HepG2 (cell line): Measurements from ENCODE around the gene SNUPN. TPM values are rescaled to one million over a fixed set of nuclear protein-coding genes. Genes with fewer than 3 reads are reported as not detected.
A peak's percentile ranks its signal among the peaks of the same experiment; 100 is the strongest.

Source experiments
- ATF7 ChIP-seq, 2 experiments: fragments of 450-650 bp in 1 of 2; sonication (generic) in 1 of 2; formaldehyde crosslinking in 1 of 2; IDR thresholded peaks; 2 replicates each; pipeline versions ENCODE4 v1.4.0 to v1.6.1; 2016 to 2020; ENCODE audit warnings: antibody characterized with exemption in 1 of 2, mild to moderate bottlenecking in 1 of 2, missing genetic modification reagents in 1 of 2
- BORCS8-MEF2B ChIP-seq: sonication (generic); formaldehyde crosslinking; IDR thresholded peaks from 2 replicates; pipeline ENCODE4 v1.8.0; 2022; ENCODE audit warnings: mild to moderate bottlenecking, missing genetic modification reagents
- BRD4 ChIP-seq: sonication (generic); formaldehyde crosslinking; IDR thresholded peaks from 2 replicates; pipeline ENCODE4 v1.4.0; 2020; ENCODE audit warnings: missing genetic modification reagents
- HNRNPH1 ChIP-seq: fragments of 200-400 bp; formaldehyde crosslinking; optimal IDR thresholded peaks from 2 replicates; pipeline ENCODE3; 2017; ENCODE audit warnings: mild to moderate bottlenecking, low read depth, low read length
- HOXA5 ChIP-seq: sonication (generic); formaldehyde crosslinking; IDR thresholded peaks from 2 replicates; pipeline ENCODE4 v1.4.0; 2020; ENCODE audit warnings: missing genetic modification reagents
- PRMT3 ChIP-seq: sonication (generic); formaldehyde crosslinking; IDR thresholded peaks from 2 replicates; pipeline ENCODE4 v1.8.1; 2022; ENCODE audit warnings: low read depth, mild to moderate bottlenecking, moderate library complexity, missing genetic modification reagents, borderline replicate concordance
- RARA ChIP-seq: IDR thresholded peaks from 2 replicates; pipeline ENCODE4 v1.6.1; 2016; ENCODE audit warnings: missing genetic modification reagents, missing compliant biosample characterization
- RFXANK ChIP-seq: IDR thresholded peaks from 2 replicates; pipeline ENCODE4 v1.6.1; 2016
- SOX13 ChIP-seq, 3 experiments: fragments of 450-650 bp in 1 of 3; sonication (generic) in 1 of 3; formaldehyde crosslinking in 1 of 3; IDR thresholded peaks in 2 of 3; conservative IDR thresholded peaks in 1 of 3; 2 replicates each; pipeline versions ENCODE4 v1.5.0 to v1.6.1; 2016 to 2020; ENCODE audit warnings: antibody characterized with exemption in 1 of 3, mild to moderate bottlenecking in 1 of 3, missing compliant biosample characterization in 1 of 3, missing genetic modification reagents in 1 of 3, moderate library complexity in 1 of 3
- TGIF2 ChIP-seq: IDR thresholded peaks from 2 replicates; pipeline ENCODE4 v1.6.1; 2016; ENCODE audit warnings: control low read depth, missing compliant biosample characterization
- ZNF256 ChIP-seq: sonication (generic); formaldehyde crosslinking; conservative IDR thresholded peaks from 2 replicates; pipeline ENCODE4 v1.4.0; 2020; ENCODE audit warnings: missing genetic modification reagents
- ZNF44 ChIP-seq: sonication (generic); formaldehyde crosslinking; IDR thresholded peaks from 2 replicates; pipeline ENCODE4 v1.5.1; 2020; ENCODE audit warnings: mild to moderate bottlenecking, missing genetic modification reagents
- ZNF567 ChIP-seq: sonication (generic); formaldehyde crosslinking; IDR thresholded peaks from 2 replicates; pipeline ENCODE4 v1.8.1; 2023; ENCODE audit warnings: mild to moderate bottlenecking, missing genetic modification reagents, borderline replicate concordance
- ZNF629 ChIP-seq: sonication (generic); formaldehyde crosslinking; conservative IDR thresholded peaks from 2 replicates; pipeline ENCODE4 v1.5.0; 2020; ENCODE audit warnings: missing genetic modification reagents
- ZNF841 ChIP-seq: sonication (generic); formaldehyde crosslinking; IDR thresholded peaks from 2 replicates; pipeline ENCODE4 v1.8.1; 2023; ENCODE audit warnings: missing genetic modification reagents, borderline replicate concordance
- ZSCAN9 ChIP-seq: IDR thresholded peaks from 2 replicates; pipeline ENCODE4 v1.6.1; 2016; ENCODE audit warnings: borderline replicate concordance
- polyA plus RNA-seq, 8 experiments: library from polyadenylated mRNA; depleted of rRNA in 3 of 8; stranded (reverse) in 7 of 8; unstranded in 1 of 8; fragments of >200 nt; fragmentation: Illumina TruSeq in 4 of 8; extraction: Trizol in 4 of 8; gene quantifications; 2 replicates each; pipeline versions ENCODE4 v1.2.1 to v1.2.3, GENCODE V29; 2011 to 2016; ENCODE audit warnings: low read depth in 4 of 8, missing spikeins in 1 of 8, mixed read lengths in 1 of 8; ENCODE audit not compliant: insufficient read depth in 1 of 8
- total RNA-seq, 5 experiments: library from RNA; depleted of rRNA; stranded (reverse); fragments of >200 nt; fragmentation: Illumina TruSeq; extraction: Trizol; gene quantifications; 2 replicates each; pipeline ENCODE4 v1.2.3, GENCODE V29; 2016; ENCODE audit warnings: low read depth in 1 of 5
- TF ChIP-seq, protein P1 (sequence below): sonication (generic); formaldehyde crosslinking; IDR thresholded peaks from 2 replicates; pipeline ENCODE4 v1.4.0; 2020; ENCODE audit warnings: missing genetic modification reagents, borderline replicate concordance
- TF ChIP-seq, protein P2 (sequence below): sonication (generic); formaldehyde crosslinking; IDR thresholded peaks from 2 replicates; pipeline ENCODE4 v1.8.1; 2023; ENCODE audit warnings: mild to moderate bottlenecking, moderate library complexity, missing genetic modification reagents
- TF ChIP-seq, protein P3 (sequence below): sonication (generic); formaldehyde crosslinking; IDR thresholded peaks from 2 replicates; pipeline ENCODE4 v1.4.0; 2020; ENCODE audit warnings: missing genetic modification reagents

Gene SNUPN
- total and polyA plus RNA-seq, 2 of the 13 experiments (the other 11 are each of a cell fraction or from before 2014, with no cell fraction given) = 9.0 to 16.4 TPM

DNA sequence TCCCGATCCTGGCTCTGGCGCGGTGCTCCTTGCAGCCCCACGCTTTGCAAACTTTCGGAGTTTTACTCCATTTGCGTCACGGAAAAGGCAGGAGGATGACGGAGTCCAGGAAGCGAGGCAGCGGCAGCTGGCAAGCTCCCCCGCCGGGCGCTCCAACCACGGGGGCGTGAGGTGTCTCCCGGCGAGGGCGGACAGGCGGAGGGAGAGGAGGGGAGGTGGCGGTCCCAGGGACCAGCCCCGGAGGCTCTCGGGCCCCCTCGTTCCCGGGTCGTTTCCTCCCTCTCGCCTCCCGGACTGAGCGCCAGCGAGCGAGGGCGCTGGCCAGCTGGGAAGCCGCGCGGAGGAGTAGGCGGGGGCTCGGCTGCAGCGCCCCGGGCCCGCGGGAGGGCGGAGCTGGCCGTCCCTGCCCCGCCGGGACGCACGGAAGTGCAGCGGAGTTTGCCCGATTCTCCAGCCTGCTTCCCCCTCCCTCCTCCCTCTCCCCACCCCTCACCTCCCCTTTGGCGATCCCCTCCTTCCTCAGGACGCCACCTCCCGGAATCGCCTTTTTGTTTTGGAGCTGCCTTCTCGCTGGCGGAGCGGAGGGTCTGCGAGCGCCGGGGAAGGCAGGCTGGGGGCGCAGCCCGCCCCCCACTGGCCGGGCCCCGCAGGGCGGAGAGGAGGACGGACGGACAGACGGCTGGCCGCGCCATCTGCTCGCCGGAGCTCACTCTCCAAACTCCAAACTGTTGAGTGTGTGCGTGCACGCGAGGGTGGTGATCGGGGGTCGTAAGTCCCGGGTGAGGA lies 22.0 kb upstream of the SNUPN start, which contains the start of gene SNX33 (continued):
- TF ChIP-seq, protein P1, sequence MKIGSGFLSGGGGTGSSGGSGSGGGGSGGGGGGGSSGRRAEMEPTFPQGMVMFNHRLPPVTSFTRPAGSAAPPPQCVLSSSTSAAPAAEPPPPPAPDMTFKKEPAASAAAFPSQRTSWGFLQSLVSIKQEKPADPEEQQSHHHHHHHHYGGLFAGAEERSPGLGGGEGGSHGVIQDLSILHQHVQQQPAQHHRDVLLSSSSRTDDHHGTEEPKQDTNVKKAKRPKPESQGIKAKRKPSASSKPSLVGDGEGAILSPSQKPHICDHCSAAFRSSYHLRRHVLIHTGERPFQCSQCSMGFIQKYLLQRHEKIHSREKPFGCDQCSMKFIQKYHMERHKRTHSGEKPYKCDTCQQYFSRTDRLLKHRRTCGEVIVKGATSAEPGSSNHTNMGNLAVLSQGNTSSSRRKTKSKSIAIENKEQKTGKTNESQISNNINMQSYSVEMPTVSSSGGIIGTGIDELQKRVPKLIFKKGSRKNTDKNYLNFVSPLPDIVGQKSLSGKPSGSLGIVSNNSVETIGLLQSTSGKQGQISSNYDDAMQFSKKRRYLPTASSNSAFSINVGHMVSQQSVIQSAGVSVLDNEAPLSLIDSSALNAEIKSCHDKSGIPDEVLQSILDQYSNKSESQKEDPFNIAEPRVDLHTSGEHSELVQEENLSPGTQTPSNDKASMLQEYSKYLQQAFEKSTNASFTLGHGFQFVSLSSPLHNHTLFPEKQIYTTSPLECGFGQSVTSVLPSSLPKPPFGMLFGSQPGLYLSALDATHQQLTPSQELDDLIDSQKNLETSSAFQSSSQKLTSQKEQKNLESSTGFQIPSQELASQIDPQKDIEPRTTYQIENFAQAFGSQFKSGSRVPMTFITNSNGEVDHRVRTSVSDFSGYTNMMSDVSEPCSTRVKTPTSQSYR = no peak
- no peak for TF ChIP-seq HNRNPH1
- TF ChIP-seq HOXA5 (CRISPR knock-in tag) = no peak; the same call in 1 of the 2 replicates
- no peak for TF ChIP-seq ZSCAN9
- no peak for TF ChIP-seq RFXANK
- TF ChIP-seq, protein P2, sequence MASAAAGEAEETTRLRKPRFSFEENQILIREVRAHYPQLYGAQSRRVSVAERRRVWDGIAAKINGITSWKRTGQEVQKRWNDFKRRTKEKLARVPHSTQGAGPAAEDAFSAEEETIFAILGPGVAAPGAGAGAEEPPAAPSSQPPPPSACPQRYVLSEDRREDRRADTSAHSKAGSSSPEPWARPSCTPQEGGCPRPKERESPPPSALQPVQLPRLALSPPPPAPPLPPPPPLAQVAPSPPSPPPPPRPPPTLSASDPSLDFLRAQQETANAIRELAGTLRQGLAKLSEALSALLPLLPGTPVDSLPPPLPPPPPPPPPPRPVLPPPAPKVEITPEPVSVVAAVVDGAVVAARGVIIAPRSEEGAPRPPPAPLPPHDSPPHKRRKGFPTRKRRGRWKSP (CRISPR knock-in tag) = peak; percentile 55; the same call in 1 of the 2 replicates
- TF ChIP-seq RARA (CRISPR knock-in tag) = no peak
- TF ChIP-seq TGIF2 (CRISPR knock-in tag) = peak; percentile 35; the same call in 1 of the 2 replicates
- TF ChIP-seq ZNF841 (CRISPR knock-in tag) = no peak
- no peak for TF ChIP-seq PRMT3
- TF ChIP-seq ZNF567 = peak; percentile 22; the same call in 1 of the 2 replicates
- TF ChIP-seq SOX13 (IDR thresholded peaks at IDR 0.05) = no peak; the same call in 1 of the 2 replicates
- no peak; a peak in 1 of 4 replicates for TF ChIP-seq SOX13 (CRISPR knock-in tag; conservative IDR thresholded peaks at IDR 0.05 in 1 of 2, IDR thresholded peaks at IDR 0.05 in 1 of 2)
- TF ChIP-seq, protein P3, sequence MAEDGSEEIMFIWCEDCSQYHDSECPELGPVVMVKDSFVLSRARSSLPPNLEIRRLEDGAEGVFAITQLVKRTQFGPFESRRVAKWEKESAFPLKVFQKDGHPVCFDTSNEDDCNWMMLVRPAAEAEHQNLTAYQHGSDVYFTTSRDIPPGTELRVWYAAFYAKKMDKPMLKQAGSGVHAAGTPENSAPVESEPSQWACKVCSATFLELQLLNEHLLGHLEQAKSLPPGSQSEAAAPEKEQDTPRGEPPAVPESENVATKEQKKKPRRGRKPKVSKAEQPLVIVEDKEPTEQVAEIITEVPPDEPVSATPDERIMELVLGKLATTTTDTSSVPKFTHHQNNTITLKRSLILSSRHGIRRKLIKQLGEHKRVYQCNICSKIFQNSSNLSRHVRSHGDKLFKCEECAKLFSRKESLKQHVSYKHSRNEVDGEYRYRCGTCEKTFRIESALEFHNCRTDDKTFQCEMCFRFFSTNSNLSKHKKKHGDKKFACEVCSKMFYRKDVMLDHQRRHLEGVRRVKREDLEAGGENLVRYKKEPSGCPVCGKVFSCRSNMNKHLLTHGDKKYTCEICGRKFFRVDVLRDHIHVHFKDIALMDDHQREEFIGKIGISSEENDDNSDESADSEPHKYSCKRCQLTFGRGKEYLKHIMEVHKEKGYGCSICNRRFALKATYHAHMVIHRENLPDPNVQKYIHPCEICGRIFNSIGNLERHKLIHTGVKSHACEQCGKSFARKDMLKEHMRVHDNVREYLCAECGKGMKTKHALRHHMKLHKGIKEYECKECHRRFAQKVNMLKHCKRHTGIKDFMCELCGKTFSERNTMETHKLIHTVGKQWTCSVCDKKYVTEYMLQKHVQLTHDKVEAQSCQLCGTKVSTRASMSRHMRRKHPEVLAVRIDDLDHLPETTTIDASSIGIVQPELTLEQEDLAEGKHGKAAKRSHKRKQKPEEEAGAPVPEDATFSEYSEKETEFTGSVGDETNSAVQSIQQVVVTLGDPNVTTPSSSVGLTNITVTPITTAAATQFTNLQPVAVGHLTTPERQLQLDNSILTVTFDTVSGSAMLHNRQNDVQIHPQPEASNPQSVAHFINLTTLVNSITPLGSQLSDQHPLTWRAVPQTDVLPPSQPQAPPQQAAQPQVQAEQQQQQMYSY (CRISPR knock-in tag) = no peak; the same call in 1 of the 2 replicates
- no peak for TF ChIP-seq BRD4 (CRISPR knock-in tag)
- TF ChIP-seq ZNF256 = no peak
- TF ChIP-seq ZNF44 (CRISPR knock-in tag) = no peak
- TF ChIP-seq BORCS8-MEF2B (CRISPR knock-in tag) = peak; percentile 58; the same call in 1 of the 2 replicates
- TF ChIP-seq ATF7 (IDR thresholded peaks at IDR 0.05) = no peak
- no peak for TF ChIP-seq ATF7 (CRISPR knock-in tag; IDR thresholded peaks at IDR 0.05)
- peak; percentile 15; the same call in 1 of the 2 replicates for TF ChIP-seq ZNF629 (CRISPR knock-in tag)
